Activated CD8-positive, alpha-beta memory T cell treated with anti-CD3 and anti-CD28 coated beads, Interleukin-2, amount 50 U/mL, for 24 hours (primary cell): ENCODE measurements around the gene SLC16A8.

ENCODE experiments used
- DNase-seq: peaks from one replicate; pipeline ENCODE4 v3.0.0-alpha.2; 2020; ENCODE audit errors: extremely low read depth

The SLC16A8 gene

DNA sequence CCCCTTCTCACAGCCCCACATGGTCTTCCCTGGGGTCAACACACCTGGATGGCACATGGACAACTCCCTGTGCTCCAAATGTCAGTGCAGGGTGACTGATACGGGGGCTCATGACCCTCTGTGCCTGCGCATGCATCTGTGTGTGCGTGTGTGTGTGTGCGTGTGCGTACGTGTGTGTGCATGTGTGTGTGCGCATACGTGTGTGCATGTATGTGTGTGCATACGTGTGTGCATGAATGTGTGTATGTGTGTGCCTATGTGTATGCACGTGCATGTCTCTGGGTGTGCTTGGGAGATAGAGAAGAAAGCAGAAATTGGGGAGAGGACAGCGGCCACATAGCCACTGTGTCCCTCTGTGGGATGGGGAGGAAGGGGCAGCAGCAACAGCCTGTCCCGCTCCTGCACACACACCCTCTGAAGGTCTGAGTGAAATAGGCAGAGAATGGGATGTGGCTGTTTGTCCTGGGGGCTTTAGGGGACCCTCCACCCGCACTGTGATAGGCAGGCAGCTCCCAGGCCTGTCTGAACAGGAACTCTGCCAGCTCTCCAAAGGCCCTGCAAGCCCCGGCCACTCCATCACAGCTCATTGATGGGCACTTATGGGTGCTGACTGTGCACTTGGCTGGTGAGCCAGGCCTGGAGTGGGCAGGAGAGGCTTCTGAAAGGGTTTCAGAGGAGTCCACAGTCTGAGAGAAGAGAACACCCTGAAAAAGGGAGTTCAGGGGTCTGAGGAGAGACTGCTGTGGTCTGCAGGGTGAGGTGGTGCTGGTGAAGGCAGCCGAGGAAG, 55.4 kb downstream of the SLC16A8 start:
- no peak for DNase-seq
